ENCODE results near the gene OTUD5.

DNA sequence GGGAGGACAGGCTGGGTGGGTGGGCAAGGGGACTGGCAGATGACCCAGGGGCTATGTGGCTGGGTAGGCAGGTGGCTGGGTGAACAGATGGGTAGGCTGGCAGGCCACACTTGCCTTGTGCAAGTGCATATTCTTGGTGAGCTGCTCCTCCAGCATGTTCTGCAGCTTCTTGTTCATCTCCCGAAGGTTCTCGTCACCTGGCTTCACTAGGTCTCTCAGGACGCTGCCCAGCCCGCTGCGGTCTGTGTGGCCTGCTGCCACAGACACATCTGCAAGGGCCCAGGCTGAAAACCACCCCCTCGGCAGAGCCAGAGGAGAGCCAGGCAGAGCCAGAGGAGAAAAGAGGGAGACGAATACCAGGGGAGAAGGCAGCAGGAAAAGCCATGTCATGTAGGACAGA is 17.6 kb upstream of the OTUD5 start:
- TF ChIP-seq, protein P1, sequence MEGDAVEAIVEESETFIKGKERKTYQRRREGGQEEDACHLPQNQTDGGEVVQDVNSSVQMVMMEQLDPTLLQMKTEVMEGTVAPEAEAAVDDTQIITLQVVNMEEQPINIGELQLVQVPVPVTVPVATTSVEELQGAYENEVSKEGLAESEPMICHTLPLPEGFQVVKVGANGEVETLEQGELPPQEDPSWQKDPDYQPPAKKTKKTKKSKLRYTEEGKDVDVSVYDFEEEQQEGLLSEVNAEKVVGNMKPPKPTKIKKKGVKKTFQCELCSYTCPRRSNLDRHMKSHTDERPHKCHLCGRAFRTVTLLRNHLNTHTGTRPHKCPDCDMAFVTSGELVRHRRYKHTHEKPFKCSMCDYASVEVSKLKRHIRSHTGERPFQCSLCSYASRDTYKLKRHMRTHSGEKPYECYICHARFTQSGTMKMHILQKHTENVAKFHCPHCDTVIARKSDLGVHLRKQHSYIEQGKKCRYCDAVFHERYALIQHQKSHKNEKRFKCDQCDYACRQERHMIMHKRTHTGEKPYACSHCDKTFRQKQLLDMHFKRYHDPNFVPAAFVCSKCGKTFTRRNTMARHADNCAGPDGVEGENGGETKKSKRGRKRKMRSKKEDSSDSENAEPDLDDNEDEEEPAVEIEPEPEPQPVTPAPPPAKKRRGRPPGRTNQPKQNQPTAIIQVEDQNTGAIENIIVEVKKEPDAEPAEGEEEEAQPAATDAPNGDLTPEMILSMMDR (IDR thresholded peaks at IDR 0.05), result no peak
- no peak for TF ChIP-seq ESRRA (CRISPR knock-in tag; IDR thresholded peaks at IDR 0.05; ENCODE audit: borderline replicate concordance)
- TF ChIP-seq SP1 (CRISPR knock-in tag; conservative IDR thresholded peaks at IDR 0.05), result no peak
- TF ChIP-seq, protein P2, sequence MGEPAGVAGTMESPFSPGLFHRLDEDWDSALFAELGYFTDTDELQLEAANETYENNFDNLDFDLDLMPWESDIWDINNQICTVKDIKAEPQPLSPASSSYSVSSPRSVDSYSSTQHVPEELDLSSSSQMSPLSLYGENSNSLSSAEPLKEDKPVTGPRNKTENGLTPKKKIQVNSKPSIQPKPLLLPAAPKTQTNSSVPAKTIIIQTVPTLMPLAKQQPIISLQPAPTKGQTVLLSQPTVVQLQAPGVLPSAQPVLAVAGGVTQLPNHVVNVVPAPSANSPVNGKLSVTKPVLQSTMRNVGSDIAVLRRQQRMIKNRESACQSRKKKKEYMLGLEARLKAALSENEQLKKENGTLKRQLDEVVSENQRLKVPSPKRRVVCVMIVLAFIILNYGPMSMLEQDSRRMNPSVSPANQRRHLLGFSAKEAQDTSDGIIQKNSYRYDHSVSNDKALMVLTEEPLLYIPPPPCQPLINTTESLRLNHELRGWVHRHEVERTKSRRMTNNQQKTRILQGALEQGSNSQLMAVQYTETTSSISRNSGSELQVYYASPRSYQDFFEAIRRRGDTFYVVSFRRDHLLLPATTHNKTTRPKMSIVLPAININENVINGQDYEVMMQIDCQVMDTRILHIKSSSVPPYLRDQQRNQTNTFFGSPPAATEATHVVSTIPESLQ (CRISPR knock-in tag; IDR thresholded peaks at IDR 0.05), result no peak
- TF ChIP-seq TEAD4 (CRISPR knock-in tag; IDR thresholded peaks at IDR 0.05), result no peak
